Stimulated activated CD8-positive, alpha-beta memory T cell treated with anti-CD3 and anti-CD28 coated beads, Interleukin-15, amount 100 ng/mL, for 48 hours (primary cell): ENCODE results near the gene GLS2.
"Not testable (repeated sequence)": the region's sequence is repeated elsewhere in the genome, so short reads cannot be mapped to it uniquely, and the experiment has no call there.

Experiments
- DNase-seq, 2 donors: peaks; one replicate each; pipeline ENCODE4 v3.0.0-alpha.2; 2020; ENCODE audit warnings: low read depth in 2 of 2

The GLS2 gene

GRCh38 chr12:56493409-56494105, 5.6 kb upstream of the GLS2 start:
- not testable (repeated sequence) for DNase-seq

GRCh38 chr12:56490360-56490759, 2.4 kb upstream of the GLS2 start:
- no peak for DNase-seq

GRCh38 chr12:56487448-56488040, 417 bp downstream of the GLS2 start:
- DNase-seq = no peak

- DNase-seq = no peak
These were observed 1.3 kb downstream of the GLS2 start for GRCh38 chr12:56486694-56487093.

- no peak for DNase-seq
These were observed 3.4 kb downstream of the GLS2 start for GRCh38 chr12:56484566-56484965.

GRCh38 chr12:56479625-56480024, 8.3 kb downstream of the GLS2 start:
- no peak for DNase-seq

- DNase-seq = no peak
These were observed 10.3 kb downstream of the GLS2 start for GRCh38 chr12:56477521-56478225.

- DNase-seq = no peak
These were observed 11.0 kb downstream of the GLS2 start for GRCh38 chr12:56476972-56477432.

GRCh38 chr12:56476143-56476542, 11.8 kb downstream of the GLS2 start:
- DNase-seq = no peak

GRCh38 chr12:56474389-56474788, 13.6 kb downstream of the GLS2 start:
- DNase-seq = no peak

GRCh38 chr12:56469007-56469930, 18.7 kb downstream of the GLS2 start:
- no peak for DNase-seq

GRCh38 chr12:56468216-56469006, 19.6 kb downstream of the GLS2 start, which contains the start of gene SPRYD4:
SPRYD4 (plus strand) TSS chr12:56468578; CDS start chr12:56468592, 14 bp downstream.
- DNase-seq = peak; percentile 90 to 92

GRCh38 chr12:56462565-56462964, 25.4 kb downstream of the GLS2 start:
- DNase-seq = no peak

GRCh38 chr12:56461235-56462159, 26.5 kb downstream of the GLS2 start:
- no peak for DNase-seq

- DNase-seq = no peak
These were observed 30.1 kb downstream of the GLS2 start for GRCh38 chr12:56457817-56458216.

- no peak for DNase-seq
These were observed 33.4 kb downstream of the GLS2 start, which contains the start of gene MIP for GRCh38 chr12:56454557-56454956. MIP (minus strand) TSS chr12:56454657; CDS start chr12:56454613, 44 bp downstream.

GRCh38 chr12:56451147-56451546, 36.8 kb downstream of the GLS2 start:
- no peak for DNase-seq

GRCh38 chr12:56450241-56450640, 37.7 kb downstream of the GLS2 start:
- DNase-seq = no peak

- DNase-seq = no peak
These were observed 38.4 kb downstream of the GLS2 start for GRCh38 chr12:56449622-56449984.
